AG09319 (cell line): ENCODE measurements around the gene SCAMP2.

Source experiments
- DNase-seq: peaks from one replicate; pipeline ENCODE4 v3.0.0-alpha.2; 2010; ENCODE audit warnings: low read depth; ENCODE audit errors: extremely low read depth
- TF ChIP-seq, protein P1 (sequence below): IDR thresholded peaks from 2 replicates; pipeline ENCODE4 v1.5.1; 2011; ENCODE audit warnings: low read depth, mild to moderate bottlenecking, inconsistent platforms, low read length, moderate library complexity

The SCAMP2 gene

DNA sequence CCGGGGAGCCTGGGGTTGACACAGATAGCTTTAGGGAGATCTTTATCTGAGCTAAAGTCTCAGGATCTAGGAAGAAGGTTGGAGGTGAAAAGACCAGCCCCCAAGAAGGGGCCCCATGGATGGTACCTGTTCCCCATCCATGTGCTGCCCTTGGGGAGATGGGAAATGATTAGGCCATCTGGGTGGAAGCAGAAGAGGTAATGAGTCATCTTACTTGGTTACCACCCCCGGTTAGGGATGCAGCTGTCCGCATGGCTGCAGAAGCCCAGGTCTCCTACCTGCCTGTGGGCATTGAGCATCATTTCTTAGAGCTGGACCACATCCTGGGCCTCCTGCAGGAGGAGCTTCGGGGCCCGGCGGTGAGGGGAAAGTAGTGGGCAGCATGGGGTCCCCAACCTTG is 49.8 kb downstream of the SCAMP2 start:
- DNase-seq, result no peak
- TF ChIP-seq, protein P1, sequence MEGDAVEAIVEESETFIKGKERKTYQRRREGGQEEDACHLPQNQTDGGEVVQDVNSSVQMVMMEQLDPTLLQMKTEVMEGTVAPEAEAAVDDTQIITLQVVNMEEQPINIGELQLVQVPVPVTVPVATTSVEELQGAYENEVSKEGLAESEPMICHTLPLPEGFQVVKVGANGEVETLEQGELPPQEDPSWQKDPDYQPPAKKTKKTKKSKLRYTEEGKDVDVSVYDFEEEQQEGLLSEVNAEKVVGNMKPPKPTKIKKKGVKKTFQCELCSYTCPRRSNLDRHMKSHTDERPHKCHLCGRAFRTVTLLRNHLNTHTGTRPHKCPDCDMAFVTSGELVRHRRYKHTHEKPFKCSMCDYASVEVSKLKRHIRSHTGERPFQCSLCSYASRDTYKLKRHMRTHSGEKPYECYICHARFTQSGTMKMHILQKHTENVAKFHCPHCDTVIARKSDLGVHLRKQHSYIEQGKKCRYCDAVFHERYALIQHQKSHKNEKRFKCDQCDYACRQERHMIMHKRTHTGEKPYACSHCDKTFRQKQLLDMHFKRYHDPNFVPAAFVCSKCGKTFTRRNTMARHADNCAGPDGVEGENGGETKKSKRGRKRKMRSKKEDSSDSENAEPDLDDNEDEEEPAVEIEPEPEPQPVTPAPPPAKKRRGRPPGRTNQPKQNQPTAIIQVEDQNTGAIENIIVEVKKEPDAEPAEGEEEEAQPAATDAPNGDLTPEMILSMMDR, result no peak

DNA sequence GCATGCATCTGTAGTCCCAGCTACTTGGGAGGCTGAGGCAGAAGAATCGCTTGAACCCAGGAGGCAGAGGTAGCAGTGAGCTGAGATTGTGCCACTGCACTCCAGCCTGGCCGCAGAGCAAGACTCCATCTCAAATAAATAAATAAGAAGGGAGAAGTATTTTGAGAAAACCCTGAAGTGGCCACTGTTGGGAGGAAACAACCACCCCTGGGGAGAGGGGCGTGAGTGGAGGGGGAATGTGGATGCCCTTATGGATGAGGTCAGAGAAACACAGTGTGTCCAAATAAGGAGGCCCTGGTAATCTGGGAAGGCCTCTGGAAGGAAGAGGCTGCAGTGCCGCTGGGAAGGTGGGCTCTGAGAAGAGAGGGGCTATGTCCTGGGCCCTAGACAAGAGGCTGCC is 50.9 kb downstream of the SCAMP2 start:
- DNase-seq, result no peak
- TF ChIP-seq, protein P1, result no peak

DNA sequence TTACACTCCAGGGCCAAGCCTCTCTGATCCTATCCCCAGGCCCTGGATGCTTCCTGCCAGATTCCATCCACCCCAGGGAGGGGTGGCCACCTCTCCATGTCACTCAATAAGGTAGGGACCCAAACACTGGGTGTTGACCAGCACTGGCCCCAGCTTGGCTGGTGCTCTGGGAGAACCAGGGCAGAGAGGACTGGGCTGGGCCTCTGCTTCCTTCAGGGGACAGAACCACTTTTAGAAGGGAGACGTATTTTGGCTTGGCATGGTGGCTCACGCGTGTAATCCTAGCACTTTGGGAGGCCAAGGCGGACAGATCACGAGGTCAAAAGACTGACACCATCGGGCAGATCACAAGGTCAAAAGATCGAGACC is 51.4 kb downstream of the SCAMP2 start:
- DNase-seq, result no peak
- TF ChIP-seq, protein P1, result no peak

DNA sequence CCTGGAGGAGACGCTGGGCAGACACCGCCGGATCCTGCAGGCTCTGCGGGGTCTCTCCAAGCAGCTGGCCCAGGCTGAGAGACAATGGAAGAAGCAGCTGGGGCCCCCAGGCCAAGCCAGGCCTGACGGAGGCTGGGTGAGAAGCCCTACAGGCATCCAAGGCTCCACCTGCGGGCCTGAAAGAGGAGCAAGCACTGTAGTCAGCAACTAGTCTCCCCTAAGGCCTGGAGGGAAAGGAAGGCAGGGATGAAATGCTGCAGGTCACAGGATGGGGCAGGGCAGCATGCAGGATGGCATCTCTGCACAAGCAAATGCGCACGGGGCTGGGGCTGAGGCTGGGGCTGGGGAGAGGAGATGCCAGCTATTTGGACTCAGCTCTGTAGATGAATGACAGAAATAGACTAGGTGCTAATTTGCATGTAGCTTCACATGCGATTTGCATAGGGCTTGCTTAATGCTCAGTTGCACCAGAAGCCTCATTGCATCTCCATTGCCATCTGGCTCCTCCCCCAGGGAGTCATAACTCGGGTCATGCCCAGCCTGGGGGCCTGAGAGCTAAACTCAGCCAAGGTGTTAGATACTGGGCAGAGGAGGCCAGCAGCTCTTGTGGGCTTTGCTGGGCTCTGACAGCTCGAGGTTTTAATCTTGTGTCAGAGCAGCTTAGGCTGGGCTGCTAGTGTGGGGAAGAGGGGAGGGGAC is 51.9 kb downstream of the SCAMP2 start:
- no peak for DNase-seq
- TF ChIP-seq, protein P1, result no peak

DNA sequence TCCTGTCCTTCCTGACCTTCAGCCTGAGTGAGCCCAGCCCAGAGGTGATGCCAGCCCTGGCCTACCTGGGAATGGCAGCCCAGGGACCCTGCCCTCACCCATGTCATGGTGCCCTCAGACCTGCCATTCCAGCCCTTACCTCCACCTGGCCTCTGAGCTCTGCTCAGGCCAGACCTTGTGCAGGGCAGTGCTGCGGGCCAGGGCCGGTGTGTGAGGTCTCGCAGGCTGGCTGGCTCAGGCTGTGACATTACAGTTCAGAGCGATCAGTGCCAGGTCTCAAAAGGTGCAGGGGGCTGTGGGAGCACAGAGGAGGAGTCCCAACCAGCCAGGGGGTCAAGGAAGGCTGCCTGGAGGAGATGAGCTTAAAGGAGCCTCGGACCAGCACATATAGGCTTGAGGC is 53.1 kb downstream of the SCAMP2 start:
- TF ChIP-seq, protein P1, result no peak
- no peak for DNase-seq

DNA sequence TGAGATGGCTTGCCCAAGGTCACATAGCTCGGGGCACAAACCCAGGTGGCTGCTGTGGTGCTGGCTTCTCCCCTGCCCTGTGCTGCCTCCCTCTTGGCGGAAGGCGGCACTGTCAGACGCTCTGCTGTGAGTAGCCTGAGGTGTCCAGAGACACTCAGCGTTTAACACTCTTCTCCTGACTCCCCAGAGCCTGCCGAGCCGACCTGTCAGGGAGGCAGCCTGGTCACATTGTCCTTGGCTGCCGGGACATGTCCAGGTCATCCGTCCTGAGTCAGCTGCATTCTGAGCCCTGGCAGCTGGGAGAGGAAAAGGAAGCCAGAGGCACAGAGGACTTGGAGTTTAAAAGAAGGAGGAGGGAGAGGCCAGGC is 55.8 kb downstream of the SCAMP2 start:
- TF ChIP-seq, protein P1, result peak; percentile 20
- no peak for DNase-seq

DNA sequence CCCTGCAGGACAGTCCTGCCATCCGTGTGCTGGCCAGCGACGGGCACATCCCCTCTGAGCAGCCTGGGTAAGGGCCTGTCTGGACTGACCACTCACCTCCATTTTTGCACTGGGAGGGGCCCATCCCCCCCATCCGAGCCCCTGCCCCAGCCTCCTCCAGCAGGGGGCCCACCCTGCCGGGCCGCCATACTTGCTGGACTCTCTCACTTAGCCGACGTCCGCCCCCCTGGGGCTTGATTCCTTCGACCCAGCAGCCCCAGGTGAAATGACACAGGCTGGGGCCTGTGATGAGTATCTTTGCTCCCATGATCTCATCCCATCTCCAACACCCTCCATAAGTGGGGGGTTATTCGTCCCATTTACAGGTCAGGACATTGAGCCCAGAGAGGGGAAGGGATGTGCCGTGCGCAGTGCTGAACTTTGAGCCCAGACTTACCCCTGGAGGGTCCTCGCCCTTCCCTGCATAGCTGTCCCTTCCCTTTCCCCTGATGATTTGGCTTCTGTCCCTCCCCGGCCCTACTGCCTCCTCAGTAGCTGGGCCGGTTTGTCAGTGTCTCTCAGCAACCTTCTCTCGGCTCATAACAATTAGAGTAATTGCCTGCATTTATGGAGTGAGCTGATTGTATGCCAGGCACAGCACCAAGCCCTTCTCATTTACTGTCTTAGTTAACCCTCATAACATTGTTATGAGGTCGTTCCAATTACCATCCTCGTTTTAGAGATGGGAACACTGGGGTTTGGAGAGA is 56.4 kb downstream of the SCAMP2 start:
- DNase-seq, result no peak
- TF ChIP-seq, protein P1, result no peak
